Subcutaneous abdominal adipose tissue (tissue), 5 donors: ENCODE data around the gene PLAGL1.
A peak's percentile ranks its signal among the peaks of the same experiment; 100 is the strongest.

ENCODE experiments used
- H3K27ac ChIP-seq: one replicate; pipeline ENCODE4 v1.7.0; 2013; ENCODE audit warnings: low read depth, mild to moderate bottlenecking, inconsistent platforms, low read length, moderate library complexity
- H3K27me3 ChIP-seq, 5 donors: one replicate each; pipeline ENCODE4 v1.7.0; 2013; ENCODE audit warnings: low read length in 5 of 5, inconsistent platforms in 1 of 5; ENCODE audit not compliant: control insufficient read depth in 5 of 5, insufficient read depth in 4 of 5
- H3K36me3 ChIP-seq, 5 donors: one replicate each; pipeline ENCODE4 v1.7.0; 2013; ENCODE audit warnings: low read length in 5 of 5; ENCODE audit not compliant: control insufficient read depth in 5 of 5, insufficient read depth in 5 of 5
- H3K4me1 ChIP-seq, 5 donors: one replicate each; pipeline ENCODE4 v1.7.0; 2013; ENCODE audit warnings: low read length in 5 of 5, mild to moderate bottlenecking in 3 of 5, moderate library complexity in 1 of 5; ENCODE audit not compliant: control insufficient read depth in 5 of 5, insufficient read depth in 5 of 5
- H3K4me3 ChIP-seq, 5 donors: one replicate each; pipeline ENCODE4 v1.7.0; 2013; ENCODE audit warnings: low read length in 5 of 5, low read depth in 1 of 5
- H3K9ac ChIP-seq, 5 donors: one replicate each; pipeline ENCODE4 v1.7.0; 2013; ENCODE audit warnings: low read length in 5 of 5, mild to moderate bottlenecking in 4 of 5, moderate library complexity in 3 of 5
- H3K9me3 ChIP-seq, 5 donors: one replicate each; pipeline ENCODE4 v1.7.0; 2013; ENCODE audit warnings: low read length in 5 of 5; ENCODE audit not compliant: control insufficient read depth in 5 of 5
- donor health status: healthy.
- donor health status: healthy.
- donor health status: healthy.
- donor health status: healthy.
- donor health status: healthy.

Gene PLAGL1

DNA sequence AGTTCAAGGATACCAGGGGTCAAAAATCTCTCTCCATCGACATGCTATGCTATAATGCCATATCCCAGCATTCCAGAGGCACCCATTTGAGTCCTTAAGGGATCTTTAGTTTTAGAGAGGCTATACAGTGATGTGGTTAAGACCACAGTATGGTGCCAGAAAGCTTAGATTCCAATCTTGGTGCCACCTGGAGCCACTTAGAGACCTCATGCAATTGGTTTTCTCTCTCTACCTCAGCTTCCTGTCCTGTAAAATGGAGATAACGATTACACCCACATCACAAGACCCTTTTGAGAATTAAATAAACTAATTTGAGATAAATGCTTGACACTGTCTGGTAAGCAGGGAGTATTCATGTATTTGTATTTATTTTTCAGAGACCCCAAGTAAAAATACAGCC, 39.0 kb downstream of the PLAGL1 start:
- H3K36me3 ChIP-seq: peaks cover 0 to 5% (median 5%) of the 10 kb centered on the region in 5 donors
- H3K9ac ChIP-seq: no peak overlapping the region
- no peaks in the 10 kb centered on the region for H3K27me3 ChIP-seq
- H3K27ac ChIP-seq: no peak overlapping the region
- no peaks in the 10 kb centered on the region for H3K9me3 ChIP-seq
- no peak overlapping the region for H3K4me3 ChIP-seq
- peaks cover 9 to 67% (median 55%) of the 10 kb centered on the region in 5 donors for H3K4me1 ChIP-seq

DNA sequence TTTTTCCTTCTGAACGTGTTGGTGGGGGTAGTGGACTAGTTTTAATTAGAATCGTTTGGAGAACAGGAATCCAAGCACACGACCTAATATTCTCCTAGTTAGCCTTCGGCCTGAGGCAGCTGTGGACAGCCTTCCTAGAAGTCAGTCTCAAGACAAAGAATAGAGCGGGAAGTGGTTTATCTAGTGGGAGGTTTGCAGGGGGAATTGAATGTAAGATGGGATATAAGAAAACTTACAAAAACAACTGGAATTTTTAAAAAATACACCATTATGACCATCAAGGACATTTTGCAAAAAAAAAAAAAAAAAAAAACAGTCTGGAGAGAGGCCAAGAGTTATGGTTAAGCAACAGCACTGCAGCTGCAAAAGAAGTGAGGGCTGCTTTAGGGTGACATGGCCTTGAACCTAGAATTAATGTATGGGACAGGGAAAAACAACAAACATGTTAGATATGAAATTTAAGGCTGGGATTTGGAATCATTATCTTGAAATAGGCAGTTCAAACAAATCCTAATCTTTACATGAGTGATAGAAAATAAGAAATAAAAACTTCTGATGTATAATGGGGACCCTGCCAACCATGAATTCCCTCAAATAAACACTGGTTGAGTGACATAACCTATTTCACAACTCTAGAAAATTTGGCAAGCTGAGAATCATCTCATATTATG, 40.2 kb downstream of the PLAGL1 start:
- H3K27ac ChIP-seq: peak overlapping the region; percentile 4
- H3K9ac ChIP-seq: no peak overlapping the region
- H3K36me3 ChIP-seq: peaks cover 0 to 5% (median 5%) of the 10 kb centered on the region in 5 donors
- no peaks in the 10 kb centered on the region for H3K27me3 ChIP-seq
- no peaks in the 10 kb centered on the region for H3K9me3 ChIP-seq
- peaks cover 14 to 71% (median 65%) of the 10 kb centered on the region in 5 donors for H3K4me1 ChIP-seq
- H3K4me3 ChIP-seq: no peak overlapping the region

DNA sequence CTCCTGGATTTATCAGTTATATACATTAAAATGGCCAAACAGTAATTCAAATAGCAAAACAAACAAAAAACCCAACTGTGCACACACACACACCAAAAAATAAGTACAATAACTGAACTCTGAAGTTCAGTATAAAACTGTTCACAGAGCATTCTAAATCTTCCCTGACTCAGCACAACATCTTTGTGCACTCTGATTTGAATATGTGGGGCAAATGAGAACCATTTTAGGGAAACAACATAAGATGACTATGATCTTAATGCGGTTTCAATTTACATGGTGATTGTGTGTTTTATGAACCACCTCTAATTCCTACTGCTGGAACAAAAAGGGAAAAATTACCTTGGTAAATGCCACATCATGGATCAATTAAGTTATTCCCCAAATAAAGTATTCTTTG, 41.7 kb downstream of the PLAGL1 start:
- Histone ChIP-seq H3K9me3 (no peaks in the 10 kb centered on the region), H3K27me3 (no peaks in the 10 kb centered on the region), H3K4me1 (peaks cover 12 to 80% (median 72%) of the 10 kb centered on the region in 5 donors), H3K4me3 (no peak overlapping the region), H3K27ac (no peak overlapping the region), H3K9ac (no peak overlapping the region), H3K36me3 (peaks cover 0 to 5% (median 5%) of the 10 kb centered on the region in 5 donors)

DNA sequence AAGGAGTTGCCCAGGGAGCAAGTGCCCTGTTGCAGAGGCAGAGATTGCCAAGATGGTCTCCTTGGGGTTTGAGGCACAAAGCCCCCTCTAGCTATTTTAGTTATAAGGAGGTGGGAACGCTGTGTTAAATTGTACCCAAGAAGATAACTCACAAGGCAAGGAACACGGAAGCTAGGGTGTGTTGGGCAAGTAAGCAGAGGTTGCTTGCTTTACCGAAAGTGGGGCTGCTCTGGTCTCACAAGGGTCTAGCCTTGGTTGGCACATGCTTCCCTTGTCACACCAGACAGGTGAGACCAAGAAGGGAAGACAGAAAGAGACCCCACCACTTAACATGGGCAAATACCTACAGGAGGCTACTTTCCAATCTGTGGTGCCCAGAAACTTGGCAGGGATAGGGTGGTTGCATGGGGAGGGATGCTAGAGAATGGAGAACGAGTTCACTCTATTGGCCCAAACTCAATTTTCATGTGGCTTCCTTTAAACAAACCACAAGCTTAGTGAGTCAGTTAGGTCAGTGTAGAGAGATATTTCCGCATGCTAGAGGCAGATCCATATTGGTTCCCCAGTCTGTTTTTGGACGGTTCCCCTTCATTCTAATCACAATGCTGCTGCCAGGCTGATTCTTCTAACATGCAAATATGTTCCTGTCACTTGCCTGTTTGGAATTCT, 42.4 kb downstream of the PLAGL1 start:
- Histone ChIP-seq H3K27me3 (no peaks in the 10 kb centered on the region), H3K9ac (no peak overlapping the region), H3K27ac (no peak overlapping the region), H3K9me3 (no peaks in the 10 kb centered on the region), H3K4me1 (peaks cover 12 to 83% (median 74%) of the 10 kb centered on the region in 5 donors), H3K4me3 (peak overlapping the region in 1 of 5 donors; percentile 6), H3K36me3 (peaks cover 0 to 5% (median 5%) of the 10 kb centered on the region in 5 donors)

DNA sequence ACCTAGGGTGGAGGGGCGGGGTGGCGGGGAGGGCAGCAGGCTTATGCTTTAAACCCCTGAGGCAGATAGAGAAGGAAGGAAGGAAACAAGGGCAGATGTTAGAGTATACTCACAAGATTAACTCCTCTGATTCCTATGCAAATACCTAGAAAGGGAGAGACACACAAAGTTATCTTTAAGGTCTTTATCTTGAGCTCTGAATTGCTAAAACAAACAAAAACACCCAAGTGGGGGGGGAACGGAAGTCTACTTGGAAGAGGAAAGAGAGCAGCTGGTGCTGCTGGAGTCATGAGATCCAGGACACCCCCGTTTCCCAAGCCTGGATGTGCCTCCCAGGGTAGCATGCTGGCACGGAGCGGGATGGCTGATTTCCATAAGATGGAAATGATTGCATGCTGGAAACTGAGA, 43.4 kb downstream of the PLAGL1 start:
- Histone ChIP-seq H3K9ac (no peak overlapping the region), H3K36me3 (peaks cover 0 to 9% (median 5%) of the 10 kb centered on the region in 5 donors), H3K4me3 (no peak overlapping the region), H3K27ac (no peak overlapping the region), H3K9me3 (no peaks in the 10 kb centered on the region), H3K4me1 (peaks cover 12 to 82% (median 78%) of the 10 kb centered on the region in 5 donors), H3K27me3 (no peaks in the 10 kb centered on the region)

DNA sequence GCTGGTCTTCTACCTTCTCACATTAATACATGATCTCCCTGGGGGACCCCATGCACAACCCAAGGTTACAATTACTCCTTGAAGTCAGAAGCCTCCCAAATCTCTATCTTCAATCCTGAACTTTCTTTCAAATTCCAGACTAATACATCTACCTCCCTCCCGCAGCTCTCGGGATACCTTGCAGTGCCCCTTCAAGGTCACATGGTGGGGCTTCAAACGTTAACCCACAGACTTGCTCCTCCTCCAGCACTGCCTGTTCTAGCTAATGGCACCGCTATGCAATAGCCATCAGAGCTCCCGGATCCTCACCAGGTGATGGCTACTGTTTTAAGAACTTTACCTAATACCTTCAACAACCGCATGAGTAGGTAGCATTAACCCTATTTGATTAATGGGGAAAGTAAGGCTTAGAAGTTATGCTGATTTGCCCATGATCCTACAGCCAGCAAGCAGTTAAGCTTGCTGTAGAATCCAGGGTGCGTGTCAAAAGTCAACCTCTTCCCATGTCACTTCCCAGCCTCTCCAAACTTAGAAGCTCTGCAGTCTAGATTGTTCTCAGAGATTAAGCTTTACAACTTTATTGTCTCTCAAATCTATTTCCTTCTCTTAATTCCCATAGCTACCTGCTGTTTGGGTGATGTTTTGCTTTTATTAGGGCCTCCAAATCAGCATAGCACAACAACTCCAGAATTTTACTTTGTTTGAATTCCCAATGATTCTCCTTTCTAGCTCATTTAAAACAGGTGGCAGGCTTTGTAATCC, 44.7 kb downstream of the PLAGL1 start:
- no peak overlapping the region for H3K4me3 ChIP-seq
- H3K9me3 ChIP-seq: no peaks in the 10 kb centered on the region
- H3K27ac ChIP-seq: peak overlapping the region; percentile 4
- no peaks in the 10 kb centered on the region for H3K27me3 ChIP-seq
- H3K36me3 ChIP-seq: peaks cover 0 to 14% (median 5%) of the 10 kb centered on the region in 5 donors
- H3K9ac ChIP-seq: no peak overlapping the region
- peaks cover 12 to 77% (median 68%) of the 10 kb centered on the region in 5 donors for H3K4me1 ChIP-seq

DNA sequence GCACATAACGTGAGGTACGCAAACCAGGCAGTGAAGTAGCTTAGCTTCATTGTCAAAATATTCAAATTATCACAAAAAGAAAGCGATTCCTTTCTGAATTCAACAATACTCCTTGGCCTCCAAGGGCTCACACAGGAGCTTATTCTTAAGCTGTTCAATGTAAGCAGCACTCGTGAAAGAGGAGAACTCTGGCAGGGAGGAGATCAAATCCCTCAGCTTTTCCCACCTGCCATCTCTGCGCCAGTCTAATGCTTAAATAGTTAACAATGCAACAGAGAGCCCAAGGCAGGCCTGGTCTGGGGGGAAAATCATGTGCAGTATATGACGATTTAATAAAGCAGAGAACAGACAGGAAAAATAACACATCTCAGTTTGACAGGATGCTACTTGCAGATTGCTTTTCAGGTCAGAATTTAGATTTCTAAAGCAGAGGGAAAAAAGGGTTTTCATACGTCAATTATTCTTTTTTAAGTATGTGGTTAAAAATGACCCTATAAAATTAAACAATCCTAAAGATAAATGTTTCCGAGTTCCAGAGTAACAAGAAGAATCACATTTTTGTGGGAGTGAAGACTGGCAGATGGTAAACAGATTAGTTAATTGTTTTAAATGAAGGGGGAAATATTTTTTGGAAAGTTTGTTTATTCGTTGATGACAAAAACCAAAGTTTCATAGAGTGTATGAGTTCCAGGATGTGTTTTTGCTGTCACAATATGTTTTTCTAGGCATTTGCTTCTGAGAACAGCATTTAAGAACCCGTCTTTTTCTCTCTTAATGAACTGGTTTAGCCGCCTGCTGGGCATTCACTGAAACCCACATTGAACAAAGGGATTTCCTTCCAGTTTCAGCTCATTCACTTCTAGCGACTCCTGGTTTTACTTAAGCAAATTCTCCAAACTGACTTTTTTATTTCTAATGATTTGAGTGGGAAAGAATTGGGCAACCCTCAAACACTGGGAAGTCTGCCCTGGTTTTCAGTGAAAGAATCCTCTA, 45.9 kb downstream of the PLAGL1 start:
- Histone ChIP-seq H3K4me3 (no peak overlapping the region), H3K9ac (peak overlapping the region in 1 of 5 donors; percentile 22), H3K27ac (peak overlapping the region; percentile 4), H3K9me3 (no peaks in the 10 kb centered on the region), H3K36me3 (peaks cover 0 to 14% (median 5%) of the 10 kb centered on the region in 5 donors), H3K4me1 (peaks cover 10 to 66% (median 58%) of the 10 kb centered on the region in 5 donors), H3K27me3 (no peaks in the 10 kb centered on the region)

DNA sequence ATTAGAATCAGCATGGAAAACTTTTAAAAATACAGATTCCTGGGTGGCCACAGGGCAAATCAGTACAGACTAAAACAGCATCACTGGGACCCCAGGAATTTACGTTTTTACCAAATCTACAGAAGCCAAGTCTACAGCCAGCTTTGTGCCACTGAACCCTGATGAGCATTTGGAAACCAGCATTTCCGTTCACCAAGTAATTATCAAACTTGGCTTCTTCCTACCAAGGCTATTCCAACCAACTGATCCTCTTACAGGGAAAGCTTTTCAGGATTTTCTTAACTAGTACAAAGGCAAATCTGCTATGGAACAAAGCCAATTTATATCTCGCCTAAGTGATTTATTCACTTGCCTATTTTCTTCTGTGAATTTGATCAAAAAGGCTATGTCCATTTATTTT, 47.0 kb downstream of the PLAGL1 start:
- Histone ChIP-seq H3K4me3 (no peak overlapping the region), H3K27ac (peak overlapping the region; percentile 34), H3K9me3 (no peaks in the 10 kb centered on the region)

DNA sequence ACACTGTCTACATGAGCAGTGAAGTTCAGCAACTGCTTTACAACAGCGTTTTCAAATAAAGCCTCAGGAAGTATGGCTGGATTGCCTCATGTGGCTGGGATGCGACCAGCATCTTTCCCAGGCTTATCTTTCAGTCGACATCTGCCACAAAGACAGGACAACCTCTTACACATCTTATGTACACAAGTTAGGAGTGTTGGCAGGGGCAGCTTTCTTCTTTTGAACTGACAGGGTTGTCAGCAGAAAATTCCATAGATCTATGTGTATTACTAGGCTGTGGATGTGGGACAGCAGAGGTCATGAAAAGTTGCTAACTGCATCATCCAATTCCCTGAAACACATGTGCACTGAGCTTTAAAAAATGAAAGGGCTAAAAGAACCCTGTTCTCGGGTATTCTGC, 48.1 kb downstream of the PLAGL1 start:
- no peaks in the 10 kb centered on the region for H3K9me3 ChIP-seq

More for the DNA sequence above, 47.0 kb downstream of the PLAGL1 start:
- Histone ChIP-seq H3K36me3 (peaks cover 0 to 14% (median 5%) of the 10 kb centered on the region in 5 donors), H3K9ac (no peak overlapping the region), H3K27me3 (no peaks in the 10 kb centered on the region), H3K4me1 (peaks cover 10 to 58% (median 56%) of the 10 kb centered on the region in 5 donors)

More for the DNA sequence above, 48.1 kb downstream of the PLAGL1 start:
- Histone ChIP-seq H3K27me3 (no peaks in the 10 kb centered on the region), H3K4me1 (peaks cover 10 to 48% (median 46%) of the 10 kb centered on the region in 5 donors), H3K36me3 (peaks cover 0 to 8% (median 0%) of the 10 kb centered on the region in 5 donors), H3K9ac (no peak overlapping the region), H3K27ac (no peak overlapping the region), H3K4me3 (no peak overlapping the region)
